Measurements from ENCODE around the gene HTR2A. TPM values are rescaled to one million over a fixed set of nuclear protein-coding genes. Genes with fewer than 3 reads are reported as not detected.

HTR2A gene
- total RNA-seq, 2 donors from 2014 or later: not detected

- Mint-ChIP-seq H3K27me3 (peaks cover 24% of the 10 kb centered on the region), H3K36me3 (ENCODE audit: low read depth) (no peaks in the 10 kb centered on the region), H3K27ac (no peak overlapping the region), H3K9me3 (no peaks in the 10 kb centered on the region), H3K4me1 (no peaks in the 10 kb centered on the region), H3K4me3 (no peak overlapping the region)
- no peak for ATAC-seq (replicated peaks)
These were observed 41.2 kb downstream of the HTR2A start for GRCh38 chr13:46855664-46856063.

- ATAC-seq (replicated peaks): no peak
- Mint-ChIP-seq H3K4me1 (no peaks in the 10 kb centered on the region), H3K27me3 (peaks cover 23% of the 10 kb centered on the region), H3K4me3 (no peak overlapping the region), H3K9me3 (no peaks in the 10 kb centered on the region), H3K36me3 (ENCODE audit: low read depth) (no peaks in the 10 kb centered on the region), H3K27ac (no peak overlapping the region)
These were observed 41.7 kb downstream of the HTR2A start for GRCh38 chr13:46855166-46855565.

DNA sequence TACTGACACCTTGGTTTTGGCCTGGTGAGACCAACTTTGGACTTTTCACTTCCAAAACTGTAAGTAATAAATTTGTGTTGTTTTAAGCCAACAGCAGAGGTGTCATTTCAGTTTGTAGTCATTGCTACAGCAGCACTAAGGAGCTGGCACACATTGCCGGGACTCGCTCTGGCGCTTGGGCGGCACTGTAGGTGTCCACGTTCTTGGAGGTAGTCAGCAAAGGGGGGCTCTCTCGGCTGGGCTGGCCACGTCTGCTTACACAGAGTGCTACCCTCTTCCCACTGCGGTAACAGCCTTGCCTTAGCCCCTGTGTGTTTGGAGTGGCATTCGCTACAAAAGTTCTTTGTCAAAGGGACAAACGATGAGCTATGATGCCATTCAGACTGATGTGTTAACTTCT is 44.7 kb downstream of the HTR2A start:
- H3K9me3 Mint-ChIP-seq: no peaks in the 10 kb centered on the region
- H3K4me1 Mint-ChIP-seq: no peaks in the 10 kb centered on the region
- no peaks in the 10 kb centered on the region for H3K36me3 Mint-ChIP-seq (ENCODE audit: low read depth)
- no peak for ATAC-seq (replicated peaks)
- H3K27ac Mint-ChIP-seq: no peak overlapping the region
- no peak overlapping the region for H3K4me3 Mint-ChIP-seq
- peaks cover 16% of the 10 kb centered on the region for H3K27me3 Mint-ChIP-seq

- peaks cover 16% of the 10 kb centered on the region for H3K27me3 Mint-ChIP-seq
- ATAC-seq (replicated peaks): no peak
- no peak overlapping the region for H3K27ac Mint-ChIP-seq
- no peaks in the 10 kb centered on the region for H3K36me3 Mint-ChIP-seq (ENCODE audit: low read depth)
- H3K9me3 Mint-ChIP-seq: no peaks in the 10 kb centered on the region
- no peak overlapping the region for H3K4me3 Mint-ChIP-seq
- no peaks in the 10 kb centered on the region for H3K4me1 Mint-ChIP-seq
These were observed 46.6 kb downstream of the HTR2A start for GRCh38 chr13:46850214-46850613.

DNA sequence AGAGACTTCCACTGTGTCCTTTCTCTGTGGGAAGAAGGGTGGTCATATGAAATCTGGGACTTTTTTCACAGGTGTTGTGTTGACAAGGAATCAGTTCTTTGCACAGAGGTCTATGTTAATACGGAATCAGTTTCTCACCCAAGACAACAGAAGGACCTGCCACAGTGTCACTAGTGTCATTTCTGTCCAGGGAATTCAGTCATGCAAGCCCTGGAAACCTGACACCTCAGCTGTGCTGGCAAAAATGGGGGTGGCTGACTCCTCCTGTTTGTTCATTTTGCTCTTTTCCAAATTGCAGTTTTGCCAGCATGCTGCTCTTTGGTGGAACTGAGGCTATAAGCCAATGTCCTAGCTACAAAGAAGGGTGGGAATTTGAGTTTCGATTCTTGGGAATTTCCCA is 50.1 kb downstream of the HTR2A start:
- Mint-ChIP-seq H3K27me3 (peaks cover 22% of the 10 kb centered on the region), H3K27ac (no peak overlapping the region), H3K4me1 (no peaks in the 10 kb centered on the region), H3K4me3 (no peak overlapping the region), H3K36me3 (ENCODE audit: low read depth) (no peaks in the 10 kb centered on the region), H3K9me3 (no peaks in the 10 kb centered on the region)
- ATAC-seq (replicated peaks): no peak

DNA sequence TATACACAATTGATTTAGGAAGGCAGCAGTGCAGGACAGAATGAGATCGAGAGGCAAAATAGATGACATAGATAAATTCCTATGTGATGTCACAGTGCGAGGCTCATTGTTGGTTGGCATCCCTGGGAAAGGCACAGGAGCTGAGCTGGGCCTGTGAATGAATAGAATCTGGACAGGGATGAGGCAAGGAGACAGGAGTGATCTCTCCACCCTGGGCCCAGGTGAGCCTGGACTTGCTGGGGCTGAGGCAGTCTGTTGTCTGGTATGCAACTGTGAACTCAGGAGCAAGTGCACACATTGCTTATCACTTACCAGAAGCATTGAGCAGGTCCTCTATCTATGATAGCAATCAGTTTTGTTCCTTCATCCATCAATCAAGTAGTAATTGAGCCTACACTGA is 51.7 kb downstream of the HTR2A start:
- no peak for ATAC-seq (replicated peaks)
- H3K4me3 Mint-ChIP-seq: no peak overlapping the region
- no peaks in the 10 kb centered on the region for H3K36me3 Mint-ChIP-seq (ENCODE audit: low read depth)
- H3K9me3 Mint-ChIP-seq: no peaks in the 10 kb centered on the region
- H3K27me3 Mint-ChIP-seq: peaks cover 22% of the 10 kb centered on the region
- H3K4me1 Mint-ChIP-seq: no peaks in the 10 kb centered on the region
- H3K27ac Mint-ChIP-seq: no peak overlapping the region

DNA sequence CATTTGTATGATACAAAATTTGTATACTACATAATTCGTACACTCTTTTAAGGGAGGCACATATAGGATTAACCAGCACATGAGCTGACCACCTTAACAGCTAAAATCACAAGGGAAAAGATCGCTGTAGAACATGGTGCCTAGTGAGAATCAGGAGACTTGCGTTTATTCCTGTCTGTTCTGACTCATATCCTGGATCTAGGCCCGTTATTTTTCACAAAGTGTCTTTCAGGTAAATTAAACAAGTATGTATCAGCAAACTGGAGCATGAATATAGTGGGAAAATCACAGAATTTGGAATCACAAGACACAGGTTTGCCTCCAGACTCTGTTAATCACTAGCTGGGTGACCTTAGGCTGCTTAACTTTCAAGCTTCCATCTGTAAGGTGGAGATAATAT is 52.4 kb downstream of the HTR2A start:
- Mint-ChIP-seq H3K36me3 (ENCODE audit: low read depth) (no peaks in the 10 kb centered on the region), H3K27me3 (peaks cover 21% of the 10 kb centered on the region), H3K27ac (no peak overlapping the region), H3K9me3 (no peaks in the 10 kb centered on the region), H3K4me1 (no peaks in the 10 kb centered on the region), H3K4me3 (no peak overlapping the region)
- ATAC-seq (replicated peaks): no peak

- ATAC-seq (replicated peaks): no peak
- Mint-ChIP-seq H3K9me3 (no peaks in the 10 kb centered on the region), H3K27me3 (peaks cover 27% of the 10 kb centered on the region), H3K36me3 (ENCODE audit: low read depth) (no peaks in the 10 kb centered on the region), H3K4me1 (no peaks in the 10 kb centered on the region), H3K4me3 (no peak overlapping the region), H3K27ac (no peak overlapping the region)
These were observed 57.5 kb downstream of the HTR2A start for GRCh38 chr13:46839399-46839798.

- H3K4me1 Mint-ChIP-seq: no peaks in the 10 kb centered on the region
- no peaks in the 10 kb centered on the region for H3K36me3 Mint-ChIP-seq (ENCODE audit: low read depth)
- H3K9me3 Mint-ChIP-seq: no peaks in the 10 kb centered on the region
- H3K27ac Mint-ChIP-seq: no peak overlapping the region
- peaks cover 7% of the 10 kb centered on the region for H3K27me3 Mint-ChIP-seq
- H3K4me3 Mint-ChIP-seq: no peak overlapping the region
- ATAC-seq (replicated peaks): no peak
These were observed 62.2 kb downstream of the HTR2A start for GRCh38 chr13:46834657-46835056.

GRCh38 chr13:46831588-46832194 is 65.2 kb downstream of the HTR2A start:
- Mint-ChIP-seq H3K27me3 (peaks cover 7% of the 10 kb centered on the region), H3K27ac (no peak overlapping the region), H3K36me3 (ENCODE audit: low read depth) (no peaks in the 10 kb centered on the region), H3K9me3 (no peaks in the 10 kb centered on the region), H3K4me3 (no peak overlapping the region), H3K4me1 (no peaks in the 10 kb centered on the region)
- no peak for ATAC-seq (replicated peaks)

GRCh38 chr13:46830405-46831005 is 66.3 kb downstream of the HTR2A start:
- no peak for ATAC-seq (replicated peaks)
- no peaks in the 10 kb centered on the region for H3K4me1 Mint-ChIP-seq
- H3K27ac Mint-ChIP-seq: no peak overlapping the region
- no peaks in the 10 kb centered on the region for H3K9me3 Mint-ChIP-seq
- H3K27me3 Mint-ChIP-seq: peaks cover 10% of the 10 kb centered on the region
- no peak overlapping the region for H3K4me3 Mint-ChIP-seq
- H3K36me3 Mint-ChIP-seq (ENCODE audit: low read depth): no peaks in the 10 kb centered on the region

DNA sequence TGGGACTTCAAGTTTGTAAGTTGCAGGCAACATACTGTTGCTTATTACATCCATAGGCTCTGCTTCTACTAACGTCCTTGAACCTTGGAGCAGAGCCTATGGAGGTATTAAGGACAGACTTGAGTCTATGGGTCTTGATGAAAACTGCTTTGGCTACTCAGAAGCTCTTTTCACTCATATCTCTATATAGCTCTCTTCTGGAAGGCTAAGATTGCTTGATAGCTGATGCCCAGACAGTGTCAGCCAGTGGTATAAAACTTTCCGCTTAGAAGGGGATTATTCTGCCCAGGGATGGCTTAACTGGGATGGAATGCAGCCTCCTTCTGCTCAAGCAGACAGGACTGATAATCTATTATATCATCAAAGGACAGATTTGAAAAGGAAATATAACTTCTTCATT is 74.3 kb downstream of the HTR2A start:
- H3K36me3 Mint-ChIP-seq (ENCODE audit: low read depth): no peaks in the 10 kb centered on the region

GRCh38 chr13:46817838-46818476 is 78.9 kb downstream of the HTR2A start:
- Mint-ChIP-seq H3K9me3 (peaks cover 4% of the 10 kb centered on the region), H3K27me3 (peaks cover 9% of the 10 kb centered on the region), H3K27ac (no peak overlapping the region), H3K36me3 (ENCODE audit: low read depth) (no peaks in the 10 kb centered on the region), H3K4me1 (no peaks in the 10 kb centered on the region), H3K4me3 (no peak overlapping the region)
- no peak for ATAC-seq (replicated peaks)

More for the DNA sequence above, 74.3 kb downstream of the HTR2A start:
- Mint-ChIP-seq H3K9me3 (no peaks in the 10 kb centered on the region), H3K27me3 (peaks cover 10% of the 10 kb centered on the region), H3K27ac (no peak overlapping the region), H3K4me1 (no peaks in the 10 kb centered on the region), H3K4me3 (no peak overlapping the region)
- ATAC-seq (replicated peaks): no peak

- peaks cover 15% of the 10 kb centered on the region for H3K27me3 Mint-ChIP-seq
- no peak overlapping the region for H3K27ac Mint-ChIP-seq
- peaks cover 13% of the 10 kb centered on the region for H3K9me3 Mint-ChIP-seq
- H3K36me3 Mint-ChIP-seq (ENCODE audit: low read depth): no peaks in the 10 kb centered on the region
- H3K4me3 Mint-ChIP-seq: no peak overlapping the region
- no peaks in the 10 kb centered on the region for H3K4me1 Mint-ChIP-seq
- ATAC-seq (replicated peaks): no peak
These were observed 79.8 kb downstream of the HTR2A start for GRCh38 chr13:46817095-46817494.

DNA sequence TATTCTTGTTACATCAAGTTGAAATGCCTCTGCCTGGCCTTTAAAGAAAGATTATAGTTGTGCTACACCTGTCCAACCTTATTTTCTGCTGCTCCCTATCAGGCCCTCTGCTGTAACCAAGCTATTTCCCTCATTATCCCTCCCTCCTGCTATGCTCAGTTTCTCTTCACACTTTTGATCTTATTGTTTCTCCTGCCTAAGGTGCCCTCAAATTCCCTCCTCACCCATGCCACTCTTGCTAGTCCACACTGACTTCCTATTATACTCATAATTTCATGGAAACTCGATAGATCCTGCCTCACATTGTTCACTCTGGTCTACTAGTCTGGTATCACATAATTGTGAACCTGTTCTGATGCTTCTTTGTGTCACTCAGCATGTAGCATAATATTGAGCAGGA is 80.5 kb downstream of the HTR2A start:
- Mint-ChIP-seq H3K4me1 (no peaks in the 10 kb centered on the region), H3K9me3 (peaks cover 13% of the 10 kb centered on the region), H3K27ac (no peak overlapping the region), H3K4me3 (no peak overlapping the region), H3K27me3 (peaks cover 17% of the 10 kb centered on the region), H3K36me3 (ENCODE audit: low read depth) (no peaks in the 10 kb centered on the region)
- no peak for ATAC-seq (replicated peaks)
